Stimulated activated effector memory CD8-positive, alpha-beta T cell treated with anti-CD3 and anti-CD28 coated beads, Interleukin-12 subunit alpha, Interleukin-12 subunit beta, amount 100 ng/mL, for 72 hours (primary cell): ENCODE measurements around the gene IL17RB.
A peak's percentile ranks its signal among the peaks of the same experiment; 100 is the strongest.

ENCODE experiments used
- ATAC-seq: fragments of 150-1000 bp; cut with Tn5 transposase; 2 replicates; pipeline ENCODE4 v1.10.0; 2021
- DNase-seq, 2 donors: peaks; one replicate each; pipeline ENCODE4 v3.0.0; 2021 to 2022; ENCODE audit warnings: low spot score in 2 of 2
- H3K27ac Mint-ChIP-seq: one replicate; pipeline ENCODE4 v1.8.0; 2022; ENCODE audit warnings: mild to moderate bottlenecking, mixed read lengths
- H3K36me3 Mint-ChIP-seq: one replicate; pipeline ENCODE4 v1.8.0; 2022; ENCODE audit warnings: mild to moderate bottlenecking, mixed read lengths
- H3K4me1 Mint-ChIP-seq: one replicate; pipeline ENCODE4 v1.8.0; 2022; ENCODE audit warnings: mixed read lengths
- H3K4me3 Mint-ChIP-seq: one replicate; pipeline ENCODE4 v1.8.0; 2022; ENCODE audit warnings: mild to moderate bottlenecking, mixed read lengths
- H3K9me3 Mint-ChIP-seq: one replicate; pipeline ENCODE4 v1.8.0; 2022; ENCODE audit warnings: mixed read lengths

The IL17RB gene

DNA sequence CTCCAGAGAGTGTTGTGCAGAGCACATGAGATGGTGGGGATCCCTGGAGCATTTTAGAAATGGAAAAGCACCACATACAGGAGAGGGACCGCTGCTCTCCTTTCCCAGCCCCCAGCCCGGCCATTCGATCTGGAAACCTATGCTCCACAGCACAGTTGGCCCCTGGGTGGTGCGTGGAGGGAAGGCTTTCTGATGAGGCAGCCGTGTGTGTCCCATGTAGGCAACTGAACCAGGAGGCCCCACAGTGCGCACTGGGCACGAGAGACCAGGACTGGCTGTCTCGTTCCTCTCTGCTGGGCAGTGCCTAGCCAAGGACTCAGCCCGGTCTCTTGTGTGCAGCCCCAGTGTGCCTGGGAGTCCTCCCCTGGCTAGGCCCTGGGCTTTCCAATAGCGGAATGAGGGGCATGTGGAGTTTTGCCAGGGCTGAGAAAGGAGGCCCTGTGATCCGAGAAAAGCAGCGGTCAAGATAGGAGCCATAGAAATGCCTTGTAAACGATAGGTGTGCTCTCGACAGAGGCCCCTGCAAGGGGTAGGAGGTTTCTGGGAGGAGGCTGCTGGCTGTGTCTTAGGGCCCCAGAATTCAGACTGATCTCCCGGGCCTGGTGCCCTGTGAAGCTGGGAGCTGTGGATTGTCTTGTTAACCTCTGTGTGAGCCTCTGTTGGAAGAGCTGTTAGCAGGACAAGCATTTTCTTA is 39.1 kb upstream of the IL17RB start:
- no peak overlapping the region for H3K4me3 Mint-ChIP-seq
- ATAC-seq (no peak), DNase-seq (no peak)
- H3K4me1 Mint-ChIP-seq, result peaks cover 5% of the 10 kb centered on the region
- H3K36me3 Mint-ChIP-seq, result no peaks in the 10 kb centered on the region
- no peaks in the 10 kb centered on the region for H3K9me3 Mint-ChIP-seq
- H3K27ac Mint-ChIP-seq, result peak overlapping the region; percentile 58

- Mint-ChIP-seq H3K36me3 (no peaks in the 10 kb centered on the region), H3K4me1 (peaks cover 5% of the 10 kb centered on the region), H3K9me3 (no peaks in the 10 kb centered on the region), H3K27ac (no peak overlapping the region), H3K4me3 (no peak overlapping the region)
- no peak for DNase-seq
- no peak for ATAC-seq
These were observed 37.9 kb upstream of the IL17RB start for GRCh38 chr3:53808496-53808895.

- Mint-ChIP-seq H3K27ac (no peak overlapping the region), H3K4me1 (peaks cover 5% of the 10 kb centered on the region), H3K9me3 (no peaks in the 10 kb centered on the region), H3K36me3 (no peaks in the 10 kb centered on the region), H3K4me3 (no peak overlapping the region)
- ATAC-seq (no peak), DNase-seq (no peak)
These were observed 37.1 kb upstream of the IL17RB start for GRCh38 chr3:53809267-53809666.

DNA sequence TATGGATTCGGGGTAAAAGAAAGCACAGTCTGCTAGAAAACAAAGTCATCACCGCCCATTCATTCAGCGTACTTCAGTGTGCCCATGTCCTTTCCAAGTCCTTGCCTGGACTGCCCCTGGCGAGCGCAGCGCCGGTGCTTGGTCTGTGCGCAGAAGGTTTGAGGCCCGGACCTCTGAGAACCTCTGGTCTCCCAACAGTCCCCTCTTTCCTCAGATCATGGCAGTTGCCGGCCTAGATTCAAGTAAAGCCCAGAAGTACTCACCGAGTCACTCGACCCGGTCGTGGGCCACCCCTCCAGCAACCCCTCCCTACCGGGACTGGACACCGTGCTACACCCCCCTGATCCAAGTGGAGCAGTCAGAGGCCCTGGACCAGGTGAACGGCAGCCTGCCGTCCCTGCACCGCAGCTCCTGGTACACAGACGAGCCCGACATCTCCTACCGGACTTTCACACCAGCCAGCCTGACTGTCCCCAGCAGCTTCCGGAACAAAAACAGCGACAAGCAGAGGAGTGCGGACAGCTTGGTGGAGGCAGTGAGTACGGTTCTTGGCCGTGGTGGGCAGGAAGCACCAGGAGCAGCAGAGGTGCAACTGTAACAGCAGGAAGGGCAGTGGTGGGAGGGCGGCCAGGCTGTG is 36.5 kb upstream of the IL17RB start:
- Mint-ChIP-seq H3K27ac (no peak overlapping the region), H3K9me3 (no peaks in the 10 kb centered on the region), H3K4me3 (no peak overlapping the region), H3K36me3 (no peaks in the 10 kb centered on the region), H3K4me1 (peaks cover 5% of the 10 kb centered on the region)
- ATAC-seq (no peak), DNase-seq (no peak)

GRCh38 chr3:53811143-53811927 is 35.0 kb upstream of the IL17RB start:
- Mint-ChIP-seq H3K36me3 (no peaks in the 10 kb centered on the region), H3K4me1 (peaks cover 5% of the 10 kb centered on the region), H3K4me3 (no peak overlapping the region), H3K27ac (no peak overlapping the region), H3K9me3 (no peaks in the 10 kb centered on the region)
- DNase-seq, result no peak
- ATAC-seq, result no peak

DNA sequence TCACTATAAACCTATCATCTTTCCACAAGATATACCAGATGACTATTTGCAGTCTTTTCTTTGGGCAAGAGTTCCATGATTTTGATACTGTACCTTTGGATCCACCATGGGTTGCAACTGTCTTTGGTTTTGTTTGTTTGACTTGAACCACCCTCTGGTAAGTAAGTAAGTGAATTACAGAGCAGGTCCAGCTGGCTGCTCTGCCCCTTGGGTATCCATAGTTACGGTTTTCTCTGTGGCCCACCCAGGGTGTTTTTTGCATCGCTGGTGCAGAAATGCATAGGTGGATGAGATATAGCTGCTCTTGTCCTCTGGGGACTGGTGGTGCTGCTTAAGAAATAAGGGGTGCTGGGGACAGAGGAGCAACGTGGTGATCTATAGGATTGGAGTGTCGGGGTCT is 33.9 kb upstream of the IL17RB start:
- H3K9me3 Mint-ChIP-seq, result no peaks in the 10 kb centered on the region
- no peak overlapping the region for H3K4me3 Mint-ChIP-seq
- no peak overlapping the region for H3K27ac Mint-ChIP-seq
- H3K4me1 Mint-ChIP-seq, result no peaks in the 10 kb centered on the region
- H3K36me3 Mint-ChIP-seq, result no peaks in the 10 kb centered on the region
- ATAC-seq, result no peak
- no peak for DNase-seq

GRCh38 chr3:53813229-53813628 is 33.1 kb upstream of the IL17RB start:
- Mint-ChIP-seq H3K4me3 (no peak overlapping the region), H3K36me3 (no peaks in the 10 kb centered on the region), H3K4me1 (peaks cover 8% of the 10 kb centered on the region), H3K9me3 (no peaks in the 10 kb centered on the region), H3K27ac (no peak overlapping the region)
- ATAC-seq (no peak), DNase-seq (no peak)

DNA sequence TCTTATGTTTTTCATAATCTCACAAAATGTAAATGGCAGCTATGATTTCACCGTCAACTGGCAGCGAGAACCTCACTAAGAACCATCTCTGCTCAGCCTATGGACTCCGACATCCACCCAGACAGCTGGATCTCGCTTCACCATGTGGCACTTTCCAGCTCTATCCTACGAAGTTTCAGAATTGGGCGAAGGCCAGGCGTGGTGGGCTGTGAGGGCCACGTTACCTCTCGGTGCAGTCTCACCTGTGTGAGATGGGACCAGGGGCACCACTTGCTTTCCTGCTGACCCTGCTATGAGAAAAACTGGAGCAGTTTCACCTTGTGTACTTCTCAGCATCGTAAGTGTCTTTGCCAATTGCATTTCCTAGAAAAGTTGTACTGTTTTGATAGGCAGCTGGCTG is 32.5 kb upstream of the IL17RB start:
- Mint-ChIP-seq H3K9me3 (no peaks in the 10 kb centered on the region), H3K4me1 (peaks cover 9% of the 10 kb centered on the region), H3K27ac (no peak overlapping the region), H3K4me3 (no peak overlapping the region), H3K36me3 (no peaks in the 10 kb centered on the region)
- DNase-seq (no peak), ATAC-seq (no peak)

- no peak overlapping the region for H3K4me3 Mint-ChIP-seq
- no peaks in the 10 kb centered on the region for H3K36me3 Mint-ChIP-seq
- DNase-seq (no peak), ATAC-seq (no peak)
- no peaks in the 10 kb centered on the region for H3K9me3 Mint-ChIP-seq
- H3K4me1 Mint-ChIP-seq, result peaks cover 9% of the 10 kb centered on the region
- no peak overlapping the region for H3K27ac Mint-ChIP-seq
These were observed 31.3 kb upstream of the IL17RB start for GRCh38 chr3:53815067-53815466.

GRCh38 chr3:53815651-53816050 is 30.7 kb upstream of the IL17RB start:
- DNase-seq (no peak), ATAC-seq (no peak)
- peaks cover 9% of the 10 kb centered on the region for H3K4me1 Mint-ChIP-seq
- H3K27ac Mint-ChIP-seq, result no peak overlapping the region
- no peak overlapping the region for H3K4me3 Mint-ChIP-seq
- no peaks in the 10 kb centered on the region for H3K36me3 Mint-ChIP-seq
- H3K9me3 Mint-ChIP-seq, result no peaks in the 10 kb centered on the region

GRCh38 chr3:53816425-53816824 is 29.9 kb upstream of the IL17RB start:
- H3K9me3 Mint-ChIP-seq, result no peaks in the 10 kb centered on the region
- ATAC-seq (no peak), DNase-seq (no peak)
- no peak overlapping the region for H3K27ac Mint-ChIP-seq
- H3K36me3 Mint-ChIP-seq, result no peaks in the 10 kb centered on the region
- no peak overlapping the region for H3K4me3 Mint-ChIP-seq
- peaks cover 9% of the 10 kb centered on the region for H3K4me1 Mint-ChIP-seq

GRCh38 chr3:53817211-53817610 is 29.2 kb upstream of the IL17RB start:
- no peak overlapping the region for H3K27ac Mint-ChIP-seq
- ATAC-seq (no peak), DNase-seq (no peak)
- peaks cover 9% of the 10 kb centered on the region for H3K4me1 Mint-ChIP-seq
- no peak overlapping the region for H3K4me3 Mint-ChIP-seq
- no peaks in the 10 kb centered on the region for H3K9me3 Mint-ChIP-seq
- no peaks in the 10 kb centered on the region for H3K36me3 Mint-ChIP-seq

GRCh38 chr3:53817809-53818208 is 28.6 kb upstream of the IL17RB start:
- H3K4me3 Mint-ChIP-seq, result no peak overlapping the region
- ATAC-seq (no peak), DNase-seq (no peak)
- H3K9me3 Mint-ChIP-seq, result no peaks in the 10 kb centered on the region
- no peak overlapping the region for H3K27ac Mint-ChIP-seq
- peaks cover 9% of the 10 kb centered on the region for H3K4me1 Mint-ChIP-seq
- H3K36me3 Mint-ChIP-seq, result no peaks in the 10 kb centered on the region

DNA sequence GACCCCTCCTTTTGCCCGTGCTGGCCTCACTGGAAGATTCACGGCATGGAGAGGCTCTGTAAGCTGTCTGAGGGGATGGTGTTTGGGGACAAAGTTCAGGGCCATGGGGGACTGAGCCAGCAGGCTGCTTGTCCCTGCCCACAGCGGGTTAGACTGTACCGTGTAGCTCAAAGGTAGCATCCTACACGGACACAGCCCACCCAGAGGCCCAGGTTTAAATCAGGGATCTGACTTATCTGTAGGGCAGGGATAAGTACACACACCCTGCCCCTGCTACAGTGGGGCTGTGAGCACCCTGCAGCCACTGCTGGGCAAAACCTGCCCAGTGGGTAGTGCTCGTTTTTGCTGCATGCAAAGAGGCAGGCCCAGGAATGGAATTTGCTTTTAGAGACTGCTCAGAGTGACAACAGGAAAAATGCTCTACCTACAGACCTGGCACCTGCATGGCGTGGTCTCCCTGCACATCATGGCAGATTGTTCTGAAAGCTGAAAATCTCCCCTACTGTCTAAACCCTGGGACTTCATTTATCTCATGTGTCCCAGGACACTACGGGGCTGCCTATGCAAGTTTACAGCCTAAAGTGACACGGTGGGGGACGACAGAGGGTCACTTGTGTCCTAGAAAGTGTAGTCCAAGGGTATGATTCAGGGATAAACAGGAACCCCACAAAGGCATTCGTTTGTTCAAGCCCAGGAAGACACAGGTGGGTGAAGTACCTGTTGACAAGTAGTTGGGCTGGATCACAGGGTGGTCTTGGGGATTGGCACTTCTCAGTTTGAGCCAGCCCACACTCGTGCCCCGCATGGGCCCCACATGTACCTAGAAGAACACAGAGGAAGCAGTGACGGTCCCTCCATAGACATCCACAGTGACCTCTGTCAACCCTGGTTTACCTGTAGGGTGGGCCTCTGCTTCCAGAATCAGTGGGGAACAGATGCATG is 27.9 kb upstream of the IL17RB start:
- H3K27ac Mint-ChIP-seq, result no peak overlapping the region
- peak; percentile 22 for ATAC-seq
- peaks cover 9% of the 10 kb centered on the region for H3K4me1 Mint-ChIP-seq
- no peak overlapping the region for H3K4me3 Mint-ChIP-seq
- no peaks in the 10 kb centered on the region for H3K36me3 Mint-ChIP-seq
- no peaks in the 10 kb centered on the region for H3K9me3 Mint-ChIP-seq
- DNase-seq, result no peak
